Activated naive CD4-positive, alpha-beta T cell treated with anti-CD3 and anti-CD28 coated beads, Interleukin-2, amount 50 U/mL, for 24 hours (primary cell): ENCODE results near the gene NLGN4X.

Experiments
- H3K27ac Mint-ChIP-seq: one replicate; pipeline ENCODE4 v1.8.0; 2021; ENCODE audit warnings: mild to moderate bottlenecking, mixed read lengths
- H3K27me3 Mint-ChIP-seq: one replicate; pipeline ENCODE4 v1.8.0; 2021; ENCODE audit warnings: mixed read lengths
- H3K36me3 Mint-ChIP-seq: one replicate; pipeline ENCODE4 v1.8.0; 2021; ENCODE audit warnings: mixed read lengths
- H3K4me1 Mint-ChIP-seq: one replicate; pipeline ENCODE4 v1.8.0; 2021; ENCODE audit warnings: mixed read lengths
- H3K4me3 Mint-ChIP-seq: one replicate; pipeline ENCODE4 v1.8.0; 2021; ENCODE audit warnings: mild to moderate bottlenecking, mixed read lengths
- H3K9me3 Mint-ChIP-seq: one replicate; pipeline ENCODE4 v1.8.0; 2021; ENCODE audit warnings: mixed read lengths

NLGN4X gene

DNA sequence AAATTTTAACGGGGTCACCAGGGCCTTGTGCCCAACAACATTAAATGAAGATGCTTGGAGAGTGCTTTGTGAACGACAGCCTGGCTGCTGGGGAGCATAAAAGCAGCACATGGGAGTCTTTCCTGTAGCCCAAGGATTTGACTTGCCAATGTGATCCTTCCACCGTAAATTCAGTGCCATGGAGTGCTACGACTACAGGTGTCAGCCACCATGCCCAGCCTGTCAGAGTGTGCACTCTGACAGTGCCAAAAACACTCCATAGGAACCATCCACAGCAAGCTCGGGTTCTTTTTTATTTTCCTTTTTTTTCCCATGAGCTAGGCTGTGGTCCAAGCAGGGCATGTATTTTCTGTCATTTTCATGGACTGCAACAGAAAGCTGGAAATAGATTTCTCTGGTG lies 156.9 kb downstream of the NLGN4X start:
- H3K9me3 Mint-ChIP-seq, result no peaks in the 10 kb centered on the region
- no peak overlapping the region for H3K27ac Mint-ChIP-seq
- no peaks in the 10 kb centered on the region for H3K36me3 Mint-ChIP-seq
- H3K27me3 Mint-ChIP-seq, result no peaks in the 10 kb centered on the region
- no peaks in the 10 kb centered on the region for H3K4me1 Mint-ChIP-seq
- no peak overlapping the region for H3K4me3 Mint-ChIP-seq

GRCh38 chrX:6067600-6067999 lies 161.1 kb downstream of the NLGN4X start:
- Mint-ChIP-seq H3K4me3 (no peak overlapping the region), H3K36me3 (no peaks in the 10 kb centered on the region), H3K4me1 (no peaks in the 10 kb centered on the region), H3K9me3 (no peaks in the 10 kb centered on the region), H3K27ac (no peak overlapping the region), H3K27me3 (no peaks in the 10 kb centered on the region)

- Mint-ChIP-seq H3K9me3 (no peaks in the 10 kb centered on the region), H3K27ac (no peak overlapping the region), H3K36me3 (no peaks in the 10 kb centered on the region), H3K27me3 (no peaks in the 10 kb centered on the region), H3K4me3 (no peak overlapping the region), H3K4me1 (no peaks in the 10 kb centered on the region)
Measured at GRCh38 chrX:6053141-6053540, 175.5 kb downstream of the NLGN4X start.

- Mint-ChIP-seq H3K36me3 (no peaks in the 10 kb centered on the region), H3K27ac (no peak overlapping the region), H3K4me1 (no peaks in the 10 kb centered on the region), H3K27me3 (no peaks in the 10 kb centered on the region), H3K4me3 (no peak overlapping the region), H3K9me3 (no peaks in the 10 kb centered on the region)
Measured at GRCh38 chrX:6052111-6052745, 176.4 kb downstream of the NLGN4X start.

GRCh38 chrX:6049132-6049531 lies 179.5 kb downstream of the NLGN4X start:
- H3K9me3 Mint-ChIP-seq, result no peaks in the 10 kb centered on the region

DNA sequence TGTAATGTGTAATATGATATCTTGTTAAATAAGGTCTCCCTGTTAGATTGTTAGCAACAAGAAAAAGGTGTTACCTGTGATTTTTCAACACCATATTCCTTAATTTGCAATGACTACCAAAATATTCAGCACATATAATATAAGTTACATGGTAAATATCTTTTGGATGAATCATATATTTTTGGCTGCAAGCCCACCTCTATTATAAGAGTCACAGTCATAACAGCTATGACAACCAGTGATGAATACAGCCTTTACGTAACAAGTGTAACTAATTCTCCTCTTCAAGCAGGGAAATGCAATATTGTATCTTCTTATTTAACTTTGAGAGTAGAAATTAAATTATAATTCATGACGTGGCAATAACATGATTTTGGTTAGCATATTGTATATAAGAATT lies 187.0 kb downstream of the NLGN4X start:
- Mint-ChIP-seq H3K9me3 (no peaks in the 10 kb centered on the region), H3K27me3 (no peaks in the 10 kb centered on the region)

More at GRCh38 chrX:6049132-6049531, 179.5 kb downstream of the NLGN4X start:
- Mint-ChIP-seq H3K4me3 (no peak overlapping the region), H3K27me3 (no peaks in the 10 kb centered on the region), H3K36me3 (no peaks in the 10 kb centered on the region), H3K27ac (no peak overlapping the region), H3K4me1 (no peaks in the 10 kb centered on the region)

DNA sequence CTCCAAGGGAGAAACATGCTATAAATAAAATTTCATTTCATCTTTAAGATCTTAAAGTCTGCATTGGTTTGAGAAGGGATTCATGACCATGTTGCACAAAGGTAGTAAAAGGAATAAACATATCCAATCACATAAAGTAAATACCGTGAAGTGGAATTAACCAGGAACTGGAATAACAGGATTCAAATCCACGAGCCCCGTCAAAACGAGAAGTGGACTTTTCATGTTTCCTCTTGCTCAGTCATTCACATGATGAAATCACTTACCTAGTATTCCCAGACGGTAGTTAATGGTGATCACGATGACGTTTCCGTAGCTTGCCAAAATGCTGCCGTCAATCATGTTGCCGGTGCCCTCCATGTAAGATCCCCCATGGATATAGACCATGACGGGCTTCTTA lies 199.7 kb downstream of the NLGN4X start:
- Mint-ChIP-seq H3K9me3 (no peaks in the 10 kb centered on the region), H3K4me3 (no peak overlapping the region), H3K36me3 (no peaks in the 10 kb centered on the region), H3K27ac (no peak overlapping the region), H3K27me3 (no peaks in the 10 kb centered on the region), H3K4me1 (no peaks in the 10 kb centered on the region)

More for the DNA sequence above, 187.0 kb downstream of the NLGN4X start:
- no peaks in the 10 kb centered on the region for H3K36me3 Mint-ChIP-seq
- no peaks in the 10 kb centered on the region for H3K4me1 Mint-ChIP-seq
- H3K27ac Mint-ChIP-seq, result no peak overlapping the region
- no peak overlapping the region for H3K4me3 Mint-ChIP-seq

- Mint-ChIP-seq H3K4me3 (no peak overlapping the region), H3K27ac (no peak overlapping the region)
Measured at GRCh38 chrX:6026980-6027379, 201.7 kb downstream of the NLGN4X start.

DNA sequence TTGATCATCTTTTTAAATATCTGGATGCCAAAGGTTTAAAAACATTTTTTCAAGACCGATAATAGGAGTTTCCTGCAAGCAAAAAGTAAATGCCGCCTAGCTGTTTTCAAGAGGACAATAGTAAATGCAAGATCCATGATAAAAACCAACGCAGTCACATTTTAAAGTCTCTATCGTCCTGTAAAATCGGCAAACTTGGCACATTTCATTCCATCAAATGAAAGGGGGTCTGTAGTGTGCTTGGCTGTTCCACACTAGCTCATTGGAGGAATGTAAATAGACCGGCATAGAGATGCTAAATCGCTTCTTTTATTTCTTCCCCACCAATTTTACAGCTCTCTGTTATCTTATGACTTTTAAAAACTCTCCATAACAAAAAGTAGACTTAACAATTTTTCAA lies 202.2 kb downstream of the NLGN4X start:
- Mint-ChIP-seq H3K36me3 (no peaks in the 10 kb centered on the region), H3K4me1 (no peaks in the 10 kb centered on the region), H3K27ac (no peak overlapping the region), H3K4me3 (no peak overlapping the region), H3K9me3 (no peaks in the 10 kb centered on the region), H3K27me3 (no peaks in the 10 kb centered on the region)

More at GRCh38 chrX:6026980-6027379, 201.7 kb downstream of the NLGN4X start:
- no peaks in the 10 kb centered on the region for H3K27me3 Mint-ChIP-seq
- no peaks in the 10 kb centered on the region for H3K36me3 Mint-ChIP-seq
- H3K4me1 Mint-ChIP-seq, result no peaks in the 10 kb centered on the region
- no peaks in the 10 kb centered on the region for H3K9me3 Mint-ChIP-seq

GRCh38 chrX:6024204-6024603 lies 204.5 kb downstream of the NLGN4X start:
- no peaks in the 10 kb centered on the region for H3K9me3 Mint-ChIP-seq
- no peak overlapping the region for H3K4me3 Mint-ChIP-seq
- no peaks in the 10 kb centered on the region for H3K27me3 Mint-ChIP-seq
- H3K4me1 Mint-ChIP-seq, result no peaks in the 10 kb centered on the region
- H3K27ac Mint-ChIP-seq, result no peak overlapping the region
- H3K36me3 Mint-ChIP-seq, result no peaks in the 10 kb centered on the region

DNA sequence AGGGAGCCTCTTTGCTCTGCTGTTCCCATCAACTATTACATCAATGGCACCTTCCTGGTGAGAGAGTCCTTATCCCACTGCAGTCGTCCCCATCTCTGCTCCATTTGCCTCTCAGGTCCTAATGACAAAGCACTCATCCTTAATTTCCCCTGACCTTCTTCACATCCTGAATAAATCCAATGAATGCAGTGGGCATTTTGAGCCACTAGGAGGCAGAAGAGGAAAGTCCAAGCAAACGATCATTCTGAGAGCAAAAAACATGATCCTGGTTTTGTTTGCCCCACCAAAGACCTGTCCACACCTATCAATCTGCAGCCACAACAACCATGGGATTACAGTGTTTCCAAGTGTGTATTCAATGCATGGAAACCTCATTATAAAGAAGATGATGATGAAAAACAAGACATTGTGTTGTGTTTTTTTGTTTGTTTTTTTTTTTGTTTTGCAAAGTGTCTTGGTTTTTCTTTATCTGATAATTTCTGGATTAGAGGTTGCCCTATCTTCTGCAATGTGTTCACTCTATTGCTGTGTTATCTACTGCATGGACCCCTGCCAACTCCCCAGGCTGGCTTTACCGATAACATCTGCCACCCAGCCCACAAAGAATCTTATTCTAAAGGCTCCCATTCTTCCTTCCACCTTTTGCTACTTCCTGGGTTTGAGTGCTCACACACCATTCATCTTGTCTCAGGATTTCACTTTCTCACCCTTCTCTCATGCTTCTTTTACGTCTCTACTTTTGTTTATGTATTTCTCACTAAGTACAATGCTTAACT lies 207.2 kb downstream of the NLGN4X start:
- H3K27ac Mint-ChIP-seq, result no peak overlapping the region
- no peaks in the 10 kb centered on the region for H3K9me3 Mint-ChIP-seq
- no peaks in the 10 kb centered on the region for H3K4me1 Mint-ChIP-seq
- H3K27me3 Mint-ChIP-seq, result no peaks in the 10 kb centered on the region
- H3K36me3 Mint-ChIP-seq, result no peaks in the 10 kb centered on the region
- no peak overlapping the region for H3K4me3 Mint-ChIP-seq

DNA sequence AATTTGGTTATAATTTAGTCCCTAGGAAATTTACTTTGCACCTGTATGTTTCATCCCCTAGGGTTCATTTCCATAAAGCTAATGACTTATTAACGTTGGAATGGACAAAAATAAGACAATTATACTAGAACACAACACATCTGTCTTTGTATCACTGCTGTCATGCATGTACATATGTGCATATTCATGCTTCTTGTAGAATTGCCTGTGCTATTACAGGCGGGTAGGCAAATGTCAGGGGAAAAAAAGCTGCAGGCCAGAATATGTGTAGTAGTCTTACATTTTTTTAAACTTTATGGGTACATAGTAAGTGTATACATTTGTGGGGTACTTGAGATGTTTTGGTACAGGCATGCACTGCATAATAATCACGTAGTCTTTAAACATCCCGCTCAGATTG lies 209.6 kb downstream of the NLGN4X start:
- Mint-ChIP-seq H3K27me3 (no peaks in the 10 kb centered on the region), H3K4me1 (no peaks in the 10 kb centered on the region), H3K9me3 (no peaks in the 10 kb centered on the region), H3K4me3 (no peak overlapping the region), H3K27ac (no peak overlapping the region), H3K36me3 (no peaks in the 10 kb centered on the region)

- Mint-ChIP-seq H3K27me3 (no peaks in the 10 kb centered on the region), H3K4me3 (no peak overlapping the region), H3K27ac (no peak overlapping the region), H3K4me1 (no peaks in the 10 kb centered on the region), H3K36me3 (no peaks in the 10 kb centered on the region), H3K9me3 (no peaks in the 10 kb centered on the region)
Measured at GRCh38 chrX:6015423-6015822, 213.2 kb downstream of the NLGN4X start.

DNA sequence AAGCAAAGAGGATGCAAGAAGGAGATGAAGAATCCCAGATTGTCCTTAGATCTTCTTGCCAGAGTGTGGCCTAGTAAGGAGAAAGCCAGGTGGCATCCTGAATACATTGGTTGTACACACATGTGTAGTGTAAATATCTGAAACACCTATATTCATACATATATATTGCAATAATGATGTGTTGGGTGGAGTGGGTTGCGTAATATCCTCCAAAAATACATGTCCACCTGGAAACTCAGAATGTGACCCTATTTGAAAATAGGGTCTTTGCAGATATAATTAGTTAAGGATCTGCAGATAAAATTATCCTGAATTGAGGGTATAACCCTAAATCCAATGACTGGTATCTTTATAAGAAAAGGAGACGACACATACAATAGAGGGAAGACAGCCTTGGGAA lies 216.3 kb downstream of the NLGN4X start:
- Mint-ChIP-seq H3K27me3 (no peaks in the 10 kb centered on the region), H3K27ac (no peak overlapping the region), H3K9me3 (no peaks in the 10 kb centered on the region), H3K36me3 (no peaks in the 10 kb centered on the region), H3K4me3 (no peak overlapping the region), H3K4me1 (no peaks in the 10 kb centered on the region)

DNA sequence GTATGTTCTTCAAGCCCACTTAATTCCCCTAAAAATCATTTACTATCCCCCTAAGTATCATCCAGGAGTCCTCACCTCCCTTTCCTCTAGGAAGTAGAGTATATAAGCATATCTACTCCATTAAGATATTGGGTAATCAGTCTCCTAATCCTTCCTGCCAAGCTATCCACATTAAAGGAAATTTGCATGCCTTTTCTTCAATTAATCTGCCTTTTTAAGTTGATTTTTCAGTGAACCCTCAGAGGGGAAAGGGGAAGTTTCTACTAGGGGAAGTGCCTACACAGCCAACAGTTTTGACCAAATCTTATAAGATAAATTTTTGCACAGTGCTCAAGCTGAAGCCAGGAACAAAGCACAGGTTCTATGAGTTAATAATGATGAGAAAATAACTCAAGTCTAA lies 222.8 kb downstream of the NLGN4X start:
- Mint-ChIP-seq H3K4me3 (no peak overlapping the region), H3K9me3 (no peaks in the 10 kb centered on the region), H3K27ac (no peak overlapping the region), H3K27me3 (no peaks in the 10 kb centered on the region), H3K36me3 (no peaks in the 10 kb centered on the region), H3K4me1 (no peaks in the 10 kb centered on the region)

GRCh38 chrX:6004529-6004928 lies 224.1 kb downstream of the NLGN4X start:
- H3K9me3 Mint-ChIP-seq, result no peaks in the 10 kb centered on the region
- H3K27me3 Mint-ChIP-seq, result no peaks in the 10 kb centered on the region
- H3K36me3 Mint-ChIP-seq, result no peaks in the 10 kb centered on the region
- H3K4me1 Mint-ChIP-seq, result no peaks in the 10 kb centered on the region
- H3K27ac Mint-ChIP-seq, result no peak overlapping the region
- H3K4me3 Mint-ChIP-seq, result no peak overlapping the region
